NB4 (cell line): ENCODE data around the gene FLNB.

Experiments
- DNase-seq: peaks from one replicate; pipeline ENCODE4 v3.0.0; 2010; ENCODE audit warnings: low read depth
- H3K4me3 ChIP-seq: one replicate; pipeline ENCODE4 v1.5.1; 2011; ENCODE audit warnings: mild to moderate bottlenecking, low read depth, low read length, moderate library complexity
- MYC ChIP-seq: IDR thresholded peaks from 2 replicates; pipeline ENCODE4 v1.6.1; 2011; ENCODE audit warnings: low read depth, low read length
- POLR2A ChIP-seq: IDR thresholded peaks from 2 replicates; pipeline ENCODE4 v1.6.1; 2011; ENCODE audit warnings: mild to moderate bottlenecking; ENCODE audit not compliant: insufficient read length; ENCODE audit errors: extremely low read depth
- TF ChIP-seq, protein P1 (sequence below): IDR thresholded peaks from one replicate; pipeline ENCODE4 v1.5.1; 2012; ENCODE audit warnings: low read depth, low read length
- TF ChIP-seq, protein P2 (sequence below): IDR thresholded peaks from 2 replicates; pipeline ENCODE4 v1.6.1; 2011; ENCODE audit warnings: low read depth, low read length

Gene FLNB

DNA sequence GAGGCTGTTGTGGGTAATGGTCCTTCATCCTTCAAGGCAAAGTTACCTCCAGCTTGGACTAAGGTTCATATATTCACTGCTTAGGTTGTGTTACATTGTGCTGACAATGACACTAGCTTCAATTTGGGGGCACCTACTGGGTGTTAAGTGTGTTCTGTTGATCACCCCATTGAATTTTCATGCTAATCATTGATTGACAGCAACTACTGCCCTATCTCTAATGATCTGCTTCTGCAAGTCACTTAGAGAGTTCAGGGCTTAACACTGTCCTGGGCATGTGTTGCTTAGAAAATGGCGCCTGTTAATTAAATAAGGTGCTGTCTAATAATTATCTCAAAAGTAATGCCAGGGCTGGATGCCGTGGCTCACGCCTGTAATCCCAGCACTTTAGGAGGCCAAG is 3.4 kb downstream of the FLNB start:
- no peak for DNase-seq
- no peak overlapping the region for H3K4me3 ChIP-seq
- TF ChIP-seq MYC (no peak), POLR2A (no peak)
- TF ChIP-seq, protein P1, sequence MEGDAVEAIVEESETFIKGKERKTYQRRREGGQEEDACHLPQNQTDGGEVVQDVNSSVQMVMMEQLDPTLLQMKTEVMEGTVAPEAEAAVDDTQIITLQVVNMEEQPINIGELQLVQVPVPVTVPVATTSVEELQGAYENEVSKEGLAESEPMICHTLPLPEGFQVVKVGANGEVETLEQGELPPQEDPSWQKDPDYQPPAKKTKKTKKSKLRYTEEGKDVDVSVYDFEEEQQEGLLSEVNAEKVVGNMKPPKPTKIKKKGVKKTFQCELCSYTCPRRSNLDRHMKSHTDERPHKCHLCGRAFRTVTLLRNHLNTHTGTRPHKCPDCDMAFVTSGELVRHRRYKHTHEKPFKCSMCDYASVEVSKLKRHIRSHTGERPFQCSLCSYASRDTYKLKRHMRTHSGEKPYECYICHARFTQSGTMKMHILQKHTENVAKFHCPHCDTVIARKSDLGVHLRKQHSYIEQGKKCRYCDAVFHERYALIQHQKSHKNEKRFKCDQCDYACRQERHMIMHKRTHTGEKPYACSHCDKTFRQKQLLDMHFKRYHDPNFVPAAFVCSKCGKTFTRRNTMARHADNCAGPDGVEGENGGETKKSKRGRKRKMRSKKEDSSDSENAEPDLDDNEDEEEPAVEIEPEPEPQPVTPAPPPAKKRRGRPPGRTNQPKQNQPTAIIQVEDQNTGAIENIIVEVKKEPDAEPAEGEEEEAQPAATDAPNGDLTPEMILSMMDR, result no peak
- TF ChIP-seq, protein P2, sequence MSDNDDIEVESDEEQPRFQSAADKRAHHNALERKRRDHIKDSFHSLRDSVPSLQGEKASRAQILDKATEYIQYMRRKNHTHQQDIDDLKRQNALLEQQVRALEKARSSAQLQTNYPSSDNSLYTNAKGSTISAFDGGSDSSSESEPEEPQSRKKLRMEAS, result no peak

DNA sequence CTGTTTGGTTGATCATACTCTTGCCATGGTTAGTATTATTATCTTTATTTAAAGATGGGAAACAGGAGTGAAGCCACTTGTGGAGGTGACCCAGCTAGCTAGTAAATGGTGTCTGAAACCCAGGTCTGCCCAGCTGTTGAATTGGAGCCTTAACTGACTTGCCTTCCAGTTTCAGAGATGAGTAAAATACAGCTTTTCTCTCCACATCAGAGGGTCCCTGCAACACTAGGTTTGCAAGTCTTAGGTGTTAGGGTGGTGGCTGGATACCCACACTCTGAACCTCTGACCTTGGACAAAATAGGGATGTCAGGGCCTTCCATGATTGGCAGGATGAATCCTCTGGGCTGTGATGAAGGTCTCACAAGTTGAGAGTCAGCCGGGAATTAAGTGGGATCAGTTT is 4.1 kb downstream of the FLNB start:
- DNase-seq, result no peak
- no peak overlapping the region for H3K4me3 ChIP-seq

DNA sequence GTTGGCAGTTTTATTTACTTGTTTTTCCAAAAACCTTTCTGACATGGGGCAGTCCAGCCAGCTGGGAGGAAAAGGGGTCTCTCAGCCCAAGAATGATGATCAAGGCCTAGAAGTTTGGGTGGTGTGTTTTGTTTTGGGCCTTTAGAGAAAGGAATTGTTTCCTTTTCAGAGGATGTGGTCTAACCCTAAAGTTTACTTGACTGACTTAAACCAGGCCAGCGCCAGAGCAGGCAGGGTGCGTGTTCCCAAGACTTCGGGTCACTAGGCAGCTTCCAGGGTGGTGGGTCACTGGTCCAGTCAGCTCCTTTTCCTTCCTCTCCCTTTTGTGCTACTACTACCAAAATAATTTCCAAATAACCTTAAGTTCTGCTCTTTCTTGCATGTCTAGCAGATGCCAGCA is 4.9 kb downstream of the FLNB start:
- no peak for DNase-seq
- no peak overlapping the region for H3K4me3 ChIP-seq
- TF ChIP-seq, protein P1, result no peak
- TF ChIP-seq POLR2A, result no peak
- TF ChIP-seq MYC, result no peak
- TF ChIP-seq, protein P2, result no peak

More for the DNA sequence above, 4.1 kb downstream of the FLNB start:
- TF ChIP-seq, protein P2, result no peak
- TF ChIP-seq POLR2A (no peak), MYC (no peak)
- TF ChIP-seq, protein P1, result no peak

DNA sequence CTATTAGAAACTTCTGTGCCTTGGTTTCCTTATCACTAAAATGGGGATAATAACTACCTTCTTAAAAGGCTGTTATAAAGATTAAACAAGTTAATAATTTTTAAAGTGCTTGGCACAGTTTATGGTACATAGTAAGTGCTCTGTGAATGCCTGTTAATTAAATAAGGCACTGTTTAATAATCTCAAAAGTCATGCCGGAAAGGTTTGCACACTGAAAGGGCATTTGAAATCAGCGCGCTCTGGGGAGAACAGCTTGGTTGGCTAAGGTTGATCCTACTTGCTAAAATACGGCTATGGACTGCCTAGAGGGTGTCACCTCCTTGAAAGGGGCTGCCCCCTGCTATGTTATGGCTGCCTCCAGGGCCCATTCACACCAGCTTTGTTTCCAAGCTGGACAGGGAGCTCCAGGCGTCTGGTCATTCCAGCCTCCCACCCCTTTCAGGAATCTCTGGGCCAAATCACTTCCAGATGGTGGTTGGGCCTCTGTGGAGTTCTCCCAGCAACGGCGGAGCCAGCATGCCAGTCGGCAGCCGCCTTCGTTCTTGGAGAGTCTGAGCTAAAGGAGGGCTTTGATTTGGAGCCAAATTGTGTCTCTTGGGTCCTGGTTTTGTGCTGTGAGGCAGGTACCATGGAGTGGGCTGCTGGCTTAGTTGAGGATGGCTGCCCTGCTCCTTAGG is 5.9 kb downstream of the FLNB start:
- no peak for TF ChIP-seq MYC
- TF ChIP-seq, protein P2, result no peak
- TF ChIP-seq POLR2A, result no peak
- TF ChIP-seq, protein P1, result no peak
- no peak overlapping the region for H3K4me3 ChIP-seq
- DNase-seq, result no peak

DNA sequence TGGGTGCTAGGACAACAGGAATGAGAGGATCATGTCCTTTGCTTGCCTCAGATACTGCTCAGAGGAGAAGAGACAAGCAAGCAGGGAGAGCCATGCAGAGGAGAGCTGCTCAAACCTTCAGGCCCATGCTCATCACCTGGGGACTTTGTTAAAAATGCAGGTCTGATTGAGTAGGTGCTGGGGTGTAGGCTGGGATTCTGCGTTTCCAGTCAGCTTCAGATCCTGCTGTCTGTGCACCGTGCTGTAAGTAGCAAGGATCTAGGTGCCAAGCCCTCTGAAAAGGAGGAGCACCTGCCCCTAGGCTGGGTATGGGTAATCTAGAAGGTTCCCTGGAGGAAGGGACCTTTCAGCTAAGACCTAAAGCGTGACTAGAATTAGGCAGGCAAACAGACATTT is 7.3 kb downstream of the FLNB start:
- TF ChIP-seq, protein P2, result no peak
- TF ChIP-seq, protein P1, result no peak
- TF ChIP-seq MYC (no peak), POLR2A (no peak)
- H3K4me3 ChIP-seq, result no peak overlapping the region
- no peak for DNase-seq
